ENCODE data around the gene PIK3R1. TPM values are rescaled to one million over a fixed set of nuclear protein-coding genes. Genes with fewer than 3 reads are reported as not detected.
A peak's percentile ranks its signal among the peaks of the same experiment; 100 is the strongest.

The PIK3R1 gene
- polyA plus RNA-seq (2011; rRNA removed) (7.6 and 8.1 TPM in 2 replicates), polyA minus RNA-seq (2011; rRNA and poly(A)+ RNA removed) (13.3 and 16.2 TPM in 2 replicates)

- H3K27me3 ChIP-seq (ENCODE audit: control insufficient read depth, insufficient read depth, low read length) = no peaks in the 10 kb centered on the region
- CTCF ChIA-PET = interaction anchor here (0.6 to 2.6 kb wide), 6 partner anchors 10 to 969 kb away, joined by 3 to 15 read pairs (median 4); no protein-coding TSS in a partner anchor
Measured at GRCh38 chr5:68215208-68215897, at the start of gene PIK3R1. PIK3R1 (plus strand) TSS chr5:68215756; CDS start chr5:68226676, 10,920 bp downstream.

GRCh38 chr5:68167195-68167651, 48.3 kb upstream of the PIK3R1 start:
- POLR2A ChIA-PET = no interaction called here
- Histone ChIP-seq H3K27ac (ENCODE audit: low read depth, low read length) (no peak overlapping the region), H3K4me3 (ENCODE audit: low read depth, low read length) (no peak overlapping the region), H3K9me3 (ENCODE audit: control insufficient read depth, insufficient read depth, low read length) (no peaks in the 10 kb centered on the region), H3K27me3 (ENCODE audit: control insufficient read depth, insufficient read depth, low read length) (no peaks in the 10 kb centered on the region)
- TF ChIP-seq CTCF (IDR thresholded peaks at IDR 0.05; ENCODE audit: low read depth, low read length) = no peak
- DNase-seq (ENCODE audit: low read depth, low spot score) = no peak
- CTCF ChIA-PET = no interaction called here

More at GRCh38 chr5:68215208-68215897, at the start of gene PIK3R1:
- TF ChIP-seq CTCF (IDR thresholded peaks at IDR 0.05; ENCODE audit: low read depth, low read length) = peak; percentile 48
- peaks cover 9% of the 10 kb centered on the region for H3K9me3 ChIP-seq (ENCODE audit: control insufficient read depth, insufficient read depth, low read length)
- peak; percentile 68 for DNase-seq (ENCODE audit: low read depth, low spot score)
- H3K27ac ChIP-seq (ENCODE audit: low read depth, low read length) = peak within 1 kb of the TSS; percentile 96
- POLR2A ChIA-PET = interaction anchor here (0.5 to 2.1 kb wide), 20 partner anchors 9 to 1286 kb away, joined by 3 to 11 read pairs (median 4); no protein-coding TSS in a partner anchor
- H3K4me3 ChIP-seq (ENCODE audit: low read depth, low read length) = peak within 1 kb of the TSS; percentile 87

GRCh38 chr5:68169903-68170302, 45.7 kb upstream of the PIK3R1 start:
- ChIA-PET CTCF (interaction anchor here (0.8 kb wide), 1 partner anchor 13 kb away, joined by 6 read pairs; no protein-coding TSS in a partner anchor), POLR2A (interaction anchor here (0.5 to 0.7 kb wide), 2 partner anchors 46 to 164 kb away, joined by 3 read pairs; partner anchors contain the start of gene PIK3R1)
- no peak for TF ChIP-seq CTCF (IDR thresholded peaks at IDR 0.05; ENCODE audit: low read depth, low read length)
- Histone ChIP-seq H3K27me3 (ENCODE audit: control insufficient read depth, insufficient read depth, low read length) (no peaks in the 10 kb centered on the region), H3K4me3 (ENCODE audit: low read depth, low read length) (no peak overlapping the region), H3K27ac (ENCODE audit: low read depth, low read length) (no peak overlapping the region), H3K9me3 (ENCODE audit: control insufficient read depth, insufficient read depth, low read length) (no peaks in the 10 kb centered on the region)
- no peak for DNase-seq (ENCODE audit: low read depth, low spot score)

- ChIA-PET POLR2A (no interaction called here), CTCF (no interaction called here)
- H3K27ac ChIP-seq (ENCODE audit: low read depth, low read length) = no peak overlapping the region
Measured at GRCh38 chr5:68170826-68171558, 44.6 kb upstream of the PIK3R1 start.

More at GRCh38 chr5:68170826-68171558, 44.6 kb upstream of the PIK3R1 start:
- TF ChIP-seq CTCF (IDR thresholded peaks at IDR 0.05; ENCODE audit: low read depth, low read length) = no peak
- peak overlapping the region; percentile 23; the same call in 1 of the 2 replicates for H3K4me3 ChIP-seq (ENCODE audit: low read depth, low read length)
- H3K9me3 ChIP-seq (ENCODE audit: control insufficient read depth, insufficient read depth, low read length) = no peaks in the 10 kb centered on the region
- no peaks in the 10 kb centered on the region for H3K27me3 ChIP-seq (ENCODE audit: control insufficient read depth, insufficient read depth, low read length)
- DNase-seq (ENCODE audit: low read depth, low spot score) = no peak

Data from AG04450 (cell line).